Body of pancreas (tissue), 4 donors: ENCODE measurements around the gene POU2F2.

Experiments
- POLR2A ChIP-seq, 3 donors: fragments of 450-650 bp; IDR thresholded peaks; one replicate each; pipeline ENCODE4 v1.6.1; 2016; ENCODE audit warnings: antibody characterized with exemption in 3 of 3, mild to moderate bottlenecking in 2 of 3
- TF ChIP-seq, protein P1 (sequence below), 7 experiments: fragments of 450-650 bp in 4 of 7; fragments of 200-600 bp in 3 of 7; sonication (generic) in 3 of 7; IDR thresholded peaks; one replicate each; pipeline ENCODE4 v1.5.1; 2016 to 2019; ENCODE audit warnings: antibody characterized with exemption in 7 of 7

DNA sequence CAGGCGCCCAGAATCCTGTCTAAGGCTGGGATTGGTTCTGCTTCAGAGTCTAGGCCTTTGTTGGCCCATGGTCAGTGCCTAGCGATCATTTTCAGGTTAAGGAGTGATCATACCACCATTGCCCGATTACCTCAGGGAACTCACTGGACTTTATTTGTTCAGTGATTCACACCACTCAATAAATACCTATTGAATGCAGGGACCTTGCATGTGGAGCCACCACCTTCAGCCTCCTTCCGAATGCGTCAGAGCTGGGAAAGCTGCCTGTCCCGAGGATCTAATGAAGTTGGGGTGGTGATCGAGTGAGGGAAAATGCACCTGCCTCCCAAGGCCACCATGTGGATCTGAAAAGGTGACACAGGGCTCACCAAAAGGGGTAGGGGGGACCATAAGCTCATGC, 40.0 kb upstream of the POU2F2 start:
- no peak for TF ChIP-seq POLR2A (IDR thresholded peaks at IDR 0.05)
- TF ChIP-seq, protein P1, sequence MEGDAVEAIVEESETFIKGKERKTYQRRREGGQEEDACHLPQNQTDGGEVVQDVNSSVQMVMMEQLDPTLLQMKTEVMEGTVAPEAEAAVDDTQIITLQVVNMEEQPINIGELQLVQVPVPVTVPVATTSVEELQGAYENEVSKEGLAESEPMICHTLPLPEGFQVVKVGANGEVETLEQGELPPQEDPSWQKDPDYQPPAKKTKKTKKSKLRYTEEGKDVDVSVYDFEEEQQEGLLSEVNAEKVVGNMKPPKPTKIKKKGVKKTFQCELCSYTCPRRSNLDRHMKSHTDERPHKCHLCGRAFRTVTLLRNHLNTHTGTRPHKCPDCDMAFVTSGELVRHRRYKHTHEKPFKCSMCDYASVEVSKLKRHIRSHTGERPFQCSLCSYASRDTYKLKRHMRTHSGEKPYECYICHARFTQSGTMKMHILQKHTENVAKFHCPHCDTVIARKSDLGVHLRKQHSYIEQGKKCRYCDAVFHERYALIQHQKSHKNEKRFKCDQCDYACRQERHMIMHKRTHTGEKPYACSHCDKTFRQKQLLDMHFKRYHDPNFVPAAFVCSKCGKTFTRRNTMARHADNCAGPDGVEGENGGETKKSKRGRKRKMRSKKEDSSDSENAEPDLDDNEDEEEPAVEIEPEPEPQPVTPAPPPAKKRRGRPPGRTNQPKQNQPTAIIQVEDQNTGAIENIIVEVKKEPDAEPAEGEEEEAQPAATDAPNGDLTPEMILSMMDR (IDR thresholded peaks at IDR 0.05): no peak
